Left ventricle myocardium inferior (tissue), 1 donor: Measurements from ENCODE around the gene ST6GALNAC5. TPM values are rescaled to one million over a fixed set of nuclear protein-coding genes. Genes with fewer than 3 reads are reported as not detected.

Experiments used
- DNase-seq: peaks from one replicate; pipeline ENCODE4 v3.0.0-alpha.2; 2020
- H3K27ac ChIP-seq: fragments of 200-600 bp; replicated peaks from 2 replicates; pipeline ENCODE4 v1.8.0; 2021
- H3K27me3 ChIP-seq: fragments of 200-600 bp; 2 replicates; pipeline ENCODE4 v1.8.0; 2021; ENCODE audit warnings: low read depth
- H3K36me3 ChIP-seq: fragments of 200-600 bp; 2 replicates; pipeline ENCODE4 v1.8.0; 2021
- H3K4me1 ChIP-seq: fragments of 200-600 bp; 2 replicates; pipeline ENCODE4 v1.8.0; 2021
- H3K4me3 ChIP-seq: fragments of 200-600 bp; 2 replicates; pipeline ENCODE4 v1.8.0; 2021; ENCODE audit warnings: mild to moderate bottlenecking, moderate library complexity
- H3K9me3 ChIP-seq: fragments of 200-600 bp; replicated peaks from 2 replicates; pipeline ENCODE4 v1.8.0; 2021
- intact Hi-C: fragments of 100-400 bp; cut with micrococcal nuclease; formaldehyde crosslinking; loops from one replicate; pipeline ENCODE4 v1.11.0; 2022
- total RNA-seq: library from RNA; stranded (reverse); fragmentation: NEBNext Ultra II Directional; extraction: Animal tissue kit (Norgen Biotek cat#: 25700); gene quantifications from one replicate; pipeline ENCODE4 v1.2.1, GENCODE V29; 2021
- TF ChIP-seq, protein P1 (sequence below): fragments of 200-600 bp; IDR thresholded peaks from 2 replicates; pipeline ENCODE4 v1.8.0; 2021; ENCODE audit warnings: antibody characterized with exemption, mild to moderate bottlenecking, borderline replicate concordance
- donor health status: DM: no; HTN: yes; CAD: no; lungs with severe emphysema.

The ST6GALNAC5 gene
- total RNA-seq, 1 donor from 2014 or later = 0.41 TPM

DNA sequence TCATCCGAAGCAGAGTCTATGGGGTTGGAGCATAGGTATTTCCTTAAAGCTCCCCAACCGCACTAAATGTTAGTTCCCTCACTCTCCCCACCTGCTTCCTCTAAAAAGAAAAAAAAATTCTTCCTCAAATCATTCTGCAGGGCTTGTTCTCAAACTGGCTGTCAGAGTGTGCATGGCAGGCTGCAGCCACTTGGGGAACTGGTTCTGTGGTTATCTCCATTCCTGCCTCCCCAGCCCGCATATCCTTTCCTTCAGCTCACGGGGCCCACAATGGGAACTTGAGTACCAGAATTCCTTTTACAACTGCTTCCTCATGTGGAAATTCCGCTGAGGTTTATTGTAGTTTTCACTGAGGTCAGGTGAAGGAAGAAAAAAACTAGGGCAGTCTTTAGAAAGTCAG, 192.7 kb downstream of the ST6GALNAC5 start:
- Histone ChIP-seq H3K27ac (no peak overlapping the region), H3K27me3 (peaks cover 11% of the 10 kb centered on the region), H3K9me3 (no peaks in the 10 kb centered on the region), H3K4me1 (no peaks in the 10 kb centered on the region), H3K4me3 (no peak overlapping the region), H3K36me3 (no peaks in the 10 kb centered on the region)
- DNase-seq = no peak
- TF ChIP-seq, protein P1, sequence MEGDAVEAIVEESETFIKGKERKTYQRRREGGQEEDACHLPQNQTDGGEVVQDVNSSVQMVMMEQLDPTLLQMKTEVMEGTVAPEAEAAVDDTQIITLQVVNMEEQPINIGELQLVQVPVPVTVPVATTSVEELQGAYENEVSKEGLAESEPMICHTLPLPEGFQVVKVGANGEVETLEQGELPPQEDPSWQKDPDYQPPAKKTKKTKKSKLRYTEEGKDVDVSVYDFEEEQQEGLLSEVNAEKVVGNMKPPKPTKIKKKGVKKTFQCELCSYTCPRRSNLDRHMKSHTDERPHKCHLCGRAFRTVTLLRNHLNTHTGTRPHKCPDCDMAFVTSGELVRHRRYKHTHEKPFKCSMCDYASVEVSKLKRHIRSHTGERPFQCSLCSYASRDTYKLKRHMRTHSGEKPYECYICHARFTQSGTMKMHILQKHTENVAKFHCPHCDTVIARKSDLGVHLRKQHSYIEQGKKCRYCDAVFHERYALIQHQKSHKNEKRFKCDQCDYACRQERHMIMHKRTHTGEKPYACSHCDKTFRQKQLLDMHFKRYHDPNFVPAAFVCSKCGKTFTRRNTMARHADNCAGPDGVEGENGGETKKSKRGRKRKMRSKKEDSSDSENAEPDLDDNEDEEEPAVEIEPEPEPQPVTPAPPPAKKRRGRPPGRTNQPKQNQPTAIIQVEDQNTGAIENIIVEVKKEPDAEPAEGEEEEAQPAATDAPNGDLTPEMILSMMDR = no peak
- intact Hi-C loops = no loop called here

DNA sequence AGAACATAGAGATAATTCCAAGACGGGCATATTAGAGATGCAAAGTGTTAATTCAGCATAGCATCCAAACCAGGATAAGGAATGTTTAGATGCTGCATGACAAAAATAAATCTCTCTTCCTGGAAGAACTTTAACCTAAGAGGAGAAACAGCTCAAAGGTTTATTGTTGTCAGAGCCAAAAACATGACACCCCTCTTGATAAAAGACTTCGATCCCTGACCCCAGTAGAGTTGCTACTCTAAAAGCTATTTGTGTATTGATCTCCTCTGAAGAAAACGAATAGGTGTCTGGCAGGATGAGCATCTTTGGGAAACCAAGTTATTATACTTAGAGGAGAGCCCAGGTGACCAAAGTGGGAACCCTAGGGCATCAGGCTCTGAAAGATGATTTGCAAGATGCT, 193.9 kb downstream of the ST6GALNAC5 start:
- intact Hi-C loops = no loop called here
- DNase-seq = no peak
- no peak overlapping the region for H3K4me3 ChIP-seq
- H3K27me3 ChIP-seq = peaks cover 11% of the 10 kb centered on the region
- no peaks in the 10 kb centered on the region for H3K4me1 ChIP-seq
- TF ChIP-seq, protein P1 = no peak
- H3K27ac ChIP-seq = no peak overlapping the region
- H3K36me3 ChIP-seq = no peaks in the 10 kb centered on the region
- no peaks in the 10 kb centered on the region for H3K9me3 ChIP-seq

DNA sequence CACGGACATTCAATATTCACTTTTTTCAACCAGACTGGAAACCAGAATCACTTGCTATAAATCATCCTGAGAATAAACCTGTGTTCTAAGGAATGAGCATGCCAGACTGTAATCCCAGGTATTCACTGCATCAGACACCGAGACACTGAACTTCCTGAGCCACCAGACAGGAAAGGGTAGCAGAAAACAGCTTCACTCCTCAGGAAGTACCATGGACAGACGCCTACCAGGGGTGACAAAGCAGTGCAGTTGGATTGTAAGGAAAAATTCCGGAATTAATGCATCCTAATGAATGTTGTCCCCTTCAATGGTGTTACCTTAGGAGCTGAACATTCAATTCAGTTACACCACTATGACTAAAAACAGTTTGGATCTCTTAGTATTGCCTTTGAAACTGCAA, 195.8 kb downstream of the ST6GALNAC5 start:
- intact Hi-C loops = no loop called here
- Histone ChIP-seq H3K4me3 (no peak overlapping the region), H3K27ac (no peak overlapping the region), H3K9me3 (no peaks in the 10 kb centered on the region), H3K36me3 (no peaks in the 10 kb centered on the region), H3K4me1 (no peaks in the 10 kb centered on the region), H3K27me3 (peaks cover 11% of the 10 kb centered on the region)
- DNase-seq = no peak
- TF ChIP-seq, protein P1 = no peak

DNA sequence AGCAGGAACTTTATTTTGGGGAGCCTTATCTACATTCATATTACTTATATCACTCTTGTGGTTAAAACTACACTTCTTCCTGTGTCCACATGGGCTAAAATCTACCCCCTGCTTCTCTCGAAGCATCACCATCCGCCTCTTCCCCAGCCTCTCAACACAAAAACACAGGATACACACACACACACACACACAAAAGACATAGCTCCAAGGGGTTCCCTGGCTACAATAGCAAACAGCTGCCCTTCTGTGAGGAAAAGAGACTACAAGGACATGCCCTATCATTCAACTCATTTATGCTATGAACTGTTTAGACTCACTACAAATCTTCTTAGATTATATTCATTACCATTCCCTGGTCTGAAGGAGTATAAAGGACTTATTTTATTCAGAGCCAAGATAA, 197.0 kb downstream of the ST6GALNAC5 start:
- TF ChIP-seq, protein P1 = no peak
- intact Hi-C loops = no loop called here

DNA sequence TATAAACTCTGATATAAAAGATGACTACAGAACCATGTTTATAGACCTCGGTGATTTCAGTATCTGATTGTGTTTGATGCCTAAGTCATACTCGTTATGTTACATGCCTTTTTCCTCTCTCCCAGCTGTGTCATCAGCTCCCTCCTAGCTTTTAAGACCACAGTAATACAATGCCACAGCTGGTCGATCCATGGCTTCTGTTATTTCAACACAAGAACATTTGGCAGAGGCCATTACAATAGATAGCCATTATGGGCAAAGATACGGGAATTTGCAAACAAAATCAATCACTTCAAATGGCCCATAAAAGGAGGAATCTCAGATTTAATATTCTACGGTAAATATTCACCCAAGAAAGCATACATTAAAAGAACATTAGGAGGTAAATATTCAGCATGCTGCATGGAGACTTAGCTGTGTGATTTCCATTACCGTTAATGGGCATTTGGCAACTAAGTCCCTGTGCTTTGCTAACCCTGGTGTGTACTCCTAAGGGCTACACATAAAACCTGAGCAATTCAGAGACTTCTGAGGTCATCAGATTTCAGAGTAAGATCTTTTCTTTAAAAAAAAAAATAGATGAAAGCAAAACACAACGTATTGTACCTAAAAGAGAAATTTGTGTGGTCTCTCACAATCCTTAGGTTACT, 198.5 kb downstream of the ST6GALNAC5 start:
- H3K9me3 ChIP-seq = no peaks in the 10 kb centered on the region
- intact Hi-C loops = no loop called here
- DNase-seq = no peak

More for the DNA sequence above, 197.0 kb downstream of the ST6GALNAC5 start:
- Histone ChIP-seq H3K4me1 (no peaks in the 10 kb centered on the region), H3K27me3 (peaks cover 11% of the 10 kb centered on the region), H3K4me3 (no peak overlapping the region), H3K36me3 (no peaks in the 10 kb centered on the region), H3K27ac (no peak overlapping the region), H3K9me3 (no peaks in the 10 kb centered on the region)
- no peak for DNase-seq

More for the DNA sequence above, 198.5 kb downstream of the ST6GALNAC5 start:
- TF ChIP-seq, protein P1 = no peak
- H3K27ac ChIP-seq = no peak overlapping the region
- no peaks in the 10 kb centered on the region for H3K4me1 ChIP-seq
- peaks cover 11% of the 10 kb centered on the region for H3K27me3 ChIP-seq
- H3K4me3 ChIP-seq = no peak overlapping the region
- no peaks in the 10 kb centered on the region for H3K36me3 ChIP-seq
